NCI-H187 treated with DMSO at 0.1 percent for 48 hours (cell line): ENCODE data around the gene TTLL11.
"Not testable (repeated sequence)": the region's sequence is repeated elsewhere in the genome, so short reads cannot be mapped to it uniquely, and the experiment has no call there.

Experiments used
- DNase-seq: peaks from one replicate; lab custom pipeline; 2025; lab: John Stamatoyannopoulos, UW

Gene TTLL11

GRCh38 chr9:122125509-122126330 lies 32.6 kb upstream of the TTLL11 start:
- DNase-seq, result no peak

DNA sequence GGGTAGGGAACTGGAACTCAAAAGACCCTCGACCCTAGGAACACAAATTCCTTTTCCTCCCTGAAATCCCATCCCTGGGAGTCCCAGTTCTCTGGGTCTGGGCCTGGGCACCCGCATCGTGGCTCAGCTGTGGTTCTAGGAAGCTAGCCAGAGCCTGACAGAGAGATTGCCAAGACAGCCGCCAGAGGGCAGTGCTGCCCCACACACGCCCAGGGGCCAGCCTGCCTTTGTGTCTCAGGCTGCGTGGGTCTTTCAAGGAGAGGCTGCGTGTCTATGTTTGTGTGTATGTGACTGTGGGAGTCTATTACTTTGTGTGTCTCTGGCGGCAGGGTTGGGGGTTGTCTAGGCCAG lies 32.0 kb upstream of the TTLL11 start:
- no peak for DNase-seq

DNA sequence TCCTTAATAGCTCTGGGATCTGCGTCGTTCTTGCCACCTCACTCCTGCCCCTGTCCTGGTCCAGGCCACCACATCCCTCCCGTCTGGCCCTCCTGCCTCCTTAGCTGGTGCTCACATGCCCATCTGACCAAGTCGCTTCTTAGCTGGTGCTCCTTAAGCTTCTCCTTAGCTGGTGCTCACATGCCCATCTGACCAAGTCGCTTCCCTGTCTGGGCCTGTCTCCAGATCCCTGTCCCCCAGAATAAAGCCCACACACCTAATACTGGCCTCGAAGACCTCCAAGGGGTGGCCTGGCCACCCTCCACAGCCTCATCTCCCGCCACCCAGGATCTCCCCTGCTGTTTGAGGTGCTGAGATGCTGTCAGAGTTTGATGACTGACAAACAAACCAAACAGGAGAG lies 31.4 kb upstream of the TTLL11 start:
- DNase-seq, result no peak

DNA sequence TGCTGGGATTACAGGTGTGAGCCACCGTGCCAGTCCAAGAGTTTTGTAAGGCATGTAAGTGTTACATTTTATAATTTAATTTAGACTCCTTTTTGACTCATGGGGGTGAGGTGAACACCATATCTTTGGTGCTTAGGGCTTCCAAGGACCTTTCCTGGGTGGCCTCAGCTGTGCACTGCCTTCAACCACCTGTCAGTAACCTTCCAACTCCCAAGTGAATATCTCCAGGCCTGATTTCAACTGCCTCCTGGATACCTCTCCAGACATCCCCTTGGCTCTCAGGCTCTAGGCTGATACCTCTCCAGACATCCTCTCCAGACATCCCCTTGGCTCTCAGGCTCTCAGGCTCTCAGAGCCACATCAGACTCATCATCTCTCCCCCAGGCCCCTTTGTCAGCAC lies 30.9 kb upstream of the TTLL11 start:
- no peak for DNase-seq

DNA sequence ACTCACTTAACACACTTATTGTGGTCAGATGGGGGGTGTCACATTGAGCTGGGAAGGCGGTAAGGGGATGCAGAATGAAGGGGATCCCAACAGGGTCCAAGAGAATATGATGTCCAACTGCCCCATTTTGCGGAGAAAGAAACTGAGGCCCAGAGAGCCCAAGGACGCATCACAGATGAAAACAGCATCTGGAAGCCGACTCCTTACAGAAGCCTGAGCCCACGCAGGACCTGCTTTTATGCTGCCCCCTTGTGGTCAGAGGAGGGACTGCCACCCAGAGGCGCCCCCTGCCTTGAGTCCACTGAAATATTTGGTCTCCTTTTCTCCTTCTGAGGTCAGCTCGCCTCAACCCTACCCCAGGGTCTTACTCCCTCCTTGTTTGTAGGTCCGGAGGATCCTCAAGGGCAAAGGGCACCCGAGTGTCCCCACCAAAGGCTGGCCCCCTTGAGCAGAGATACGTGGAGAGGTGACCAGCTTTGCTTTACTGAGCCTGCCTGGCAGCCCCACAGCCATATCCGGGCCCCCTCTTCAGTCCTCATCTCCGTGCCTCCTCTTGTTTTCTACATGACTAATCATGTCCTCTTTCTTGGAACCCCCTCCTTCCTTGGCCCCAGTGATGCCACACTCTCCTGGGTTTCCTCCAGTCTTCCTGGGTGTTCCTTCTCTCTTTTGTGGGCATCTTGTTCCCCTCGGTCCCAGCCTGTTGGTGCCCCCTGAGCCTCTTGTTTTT lies 30.0 kb upstream of the TTLL11 start:
- no peak for DNase-seq

DNA sequence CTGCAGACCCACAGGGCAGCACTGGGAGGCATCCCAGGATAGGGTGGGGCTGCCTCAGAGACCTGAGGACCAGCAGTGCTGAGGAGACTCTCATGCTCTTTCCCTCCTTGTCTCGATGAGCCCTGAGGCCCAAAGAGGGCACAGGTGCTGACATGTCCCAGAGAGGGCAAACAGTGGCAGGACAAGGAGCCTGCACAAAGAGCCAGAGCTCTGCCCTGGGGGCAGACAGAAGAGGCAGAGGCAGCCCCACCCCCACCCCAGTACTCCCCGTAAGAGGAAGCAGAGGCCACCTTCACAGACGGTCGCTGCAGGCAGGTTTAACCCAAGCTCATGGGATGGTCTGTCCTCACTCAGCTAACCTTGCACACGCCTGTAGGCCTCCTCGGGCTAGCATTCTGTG lies 29.4 kb upstream of the TTLL11 start:
- DNase-seq, result no peak

DNA sequence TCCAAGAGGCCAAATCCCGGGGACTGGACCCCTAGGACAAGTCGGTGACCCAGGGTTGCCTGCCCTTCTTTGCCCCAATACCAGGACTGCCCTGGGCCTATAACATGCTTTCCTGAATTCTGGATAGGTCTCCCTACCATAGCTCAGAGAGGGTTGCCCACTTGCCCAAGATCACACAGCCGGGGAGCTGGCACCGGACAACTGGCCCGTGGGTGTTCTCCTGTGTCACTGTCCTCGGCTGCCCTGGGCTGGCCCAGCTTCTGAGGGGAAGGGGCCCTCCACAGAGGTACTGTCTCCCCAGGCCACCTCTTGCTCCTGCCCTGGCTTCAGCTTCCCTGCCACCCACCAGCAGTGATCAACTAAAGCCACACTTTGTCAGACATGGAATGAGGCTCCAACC lies 28.8 kb upstream of the TTLL11 start:
- no peak for DNase-seq

GRCh38 chr9:122121391-122121790 lies 28.3 kb upstream of the TTLL11 start:
- no peak for DNase-seq

DNA sequence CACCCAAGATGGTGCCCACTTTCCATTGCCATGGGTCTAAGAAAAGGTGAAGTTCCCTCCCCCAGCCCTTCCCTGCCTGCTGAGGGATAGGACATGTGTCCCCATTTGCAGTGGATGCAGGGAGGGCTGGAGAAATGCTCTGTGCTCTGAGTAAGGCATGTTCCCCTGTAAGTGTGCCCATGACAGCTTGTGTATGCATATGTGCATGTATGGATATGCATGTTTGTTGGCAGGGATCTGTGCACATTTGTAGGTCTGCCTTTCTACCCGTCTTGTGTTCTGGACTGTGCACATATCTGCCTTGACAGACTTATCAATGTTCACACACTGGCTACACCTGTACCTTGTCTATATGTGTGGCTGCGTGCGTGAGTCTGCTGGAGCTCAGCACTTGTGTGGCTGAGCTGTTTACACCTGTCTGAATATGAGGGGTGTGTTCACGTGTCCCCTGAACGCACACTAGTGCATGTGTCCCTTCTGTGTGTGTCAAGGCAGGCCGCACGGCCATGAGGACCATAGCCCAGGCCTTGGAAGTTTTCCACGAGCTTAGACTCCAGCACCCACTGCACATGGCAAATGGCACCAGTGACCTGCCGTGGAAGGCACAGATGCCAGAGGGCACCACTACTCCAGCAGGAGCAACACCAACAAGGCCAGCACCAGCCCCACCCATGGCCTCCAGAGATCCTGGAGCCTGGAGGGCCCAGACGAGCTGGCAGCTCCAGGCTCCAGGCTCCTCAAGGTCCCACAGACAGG lies 27.4 kb upstream of the TTLL11 start:
- no peak for DNase-seq

DNA sequence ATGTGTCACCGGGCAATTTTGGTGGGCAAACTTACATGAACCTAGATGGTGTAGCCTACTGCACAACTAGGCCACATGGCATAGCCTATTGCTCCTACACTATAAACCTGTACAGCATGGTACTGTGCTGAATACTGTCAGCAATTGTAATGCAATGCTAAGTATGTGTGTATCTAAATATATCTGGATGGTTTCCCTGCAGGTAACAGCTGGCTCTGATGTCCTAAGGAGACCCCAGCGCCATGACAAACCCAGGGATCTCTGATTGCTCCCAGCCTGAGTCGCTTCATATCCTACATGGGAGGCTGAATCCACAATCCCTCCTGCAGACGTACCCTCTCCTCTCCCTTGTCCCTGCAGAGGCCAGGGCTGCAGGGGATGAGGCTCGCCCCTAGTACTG lies 26.6 kb upstream of the TTLL11 start:
- DNase-seq, result no peak

- DNase-seq, result no peak
Observed at GRCh38 chr9:122119166-122119521, 26.0 kb upstream of the TTLL11 start.

- no peak for DNase-seq
Observed at GRCh38 chr9:122118343-122119165, 25.4 kb upstream of the TTLL11 start.

GRCh38 chr9:122117241-122117640 lies 24.1 kb upstream of the TTLL11 start:
- not testable (repeated sequence) for DNase-seq

GRCh38 chr9:122116448-122117173 lies 23.5 kb upstream of the TTLL11 start:
- DNase-seq, result no peak

- DNase-seq, result no peak
Observed at GRCh38 chr9:122116040-122116439, 22.9 kb upstream of the TTLL11 start.

DNA sequence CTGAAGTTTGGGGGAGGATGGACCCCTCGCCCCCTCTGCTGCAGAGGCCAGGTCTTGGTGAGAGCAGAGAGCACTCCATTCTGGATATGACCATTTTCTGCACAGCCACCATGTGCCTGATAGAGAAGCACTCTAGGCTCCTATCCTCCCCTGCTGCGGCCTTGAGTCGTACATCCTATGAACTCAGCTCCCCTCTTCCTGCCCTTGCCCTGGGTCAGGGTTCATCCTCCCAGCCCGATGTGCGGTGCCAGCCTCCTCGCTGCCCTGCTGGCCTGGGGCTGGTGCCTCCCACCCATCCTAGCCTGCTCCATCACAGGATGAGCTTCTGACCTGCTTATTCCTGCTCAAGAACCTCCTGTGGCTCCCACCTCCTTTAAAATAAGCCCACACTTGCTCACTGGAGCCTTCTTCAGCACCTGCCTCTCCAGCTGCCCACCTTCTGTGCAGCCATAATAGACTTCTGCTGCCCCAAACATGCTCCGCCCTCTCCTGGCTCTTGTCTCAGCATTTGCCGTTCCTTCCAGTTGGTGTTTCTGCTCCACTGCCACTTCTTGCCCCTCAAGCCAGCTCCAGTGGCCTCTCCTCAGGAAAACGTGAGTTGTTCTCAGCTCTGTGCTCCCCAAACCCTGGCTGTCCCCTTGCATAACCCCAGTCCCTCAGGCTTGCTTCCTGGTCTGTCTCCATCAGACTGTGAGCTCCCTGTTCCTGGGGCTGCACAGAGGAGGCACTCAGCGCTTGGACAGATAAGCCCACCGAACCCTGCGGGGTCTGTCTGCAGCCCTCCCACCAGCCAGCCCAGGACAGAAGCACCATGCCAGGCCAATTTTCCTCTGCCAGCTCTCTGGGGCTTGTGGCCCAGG lies 22.3 kb upstream of the TTLL11 start:
- DNase-seq, result no peak

DNA sequence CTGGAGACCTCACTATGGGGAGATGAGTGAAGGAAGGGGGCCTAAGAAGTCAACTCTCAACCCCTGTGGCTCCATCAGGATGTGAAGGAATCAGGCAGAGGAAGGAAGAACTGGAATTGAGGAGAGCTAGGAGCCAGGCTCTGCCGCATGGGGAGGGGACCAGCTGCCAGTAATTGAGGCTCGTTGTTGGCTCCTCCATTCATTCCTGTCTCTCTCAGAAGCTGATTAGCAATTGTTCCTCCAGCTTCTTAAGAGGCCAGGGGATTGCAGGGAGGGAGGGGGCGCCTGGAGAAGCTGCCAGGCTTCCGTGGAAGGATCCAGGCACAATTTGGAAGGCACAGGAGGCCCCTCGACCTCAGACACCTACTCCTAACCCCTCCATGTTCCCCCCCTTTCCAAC lies 20.5 kb upstream of the TTLL11 start:
- no peak for DNase-seq

GRCh38 chr9:122112238-122112637 lies 19.1 kb upstream of the TTLL11 start:
- no peak for DNase-seq

GRCh38 chr9:122111413-122112085 lies 18.4 kb upstream of the TTLL11 start:
- no peak for DNase-seq
